ENCODE measurements around the gene UMPS.

DNA sequence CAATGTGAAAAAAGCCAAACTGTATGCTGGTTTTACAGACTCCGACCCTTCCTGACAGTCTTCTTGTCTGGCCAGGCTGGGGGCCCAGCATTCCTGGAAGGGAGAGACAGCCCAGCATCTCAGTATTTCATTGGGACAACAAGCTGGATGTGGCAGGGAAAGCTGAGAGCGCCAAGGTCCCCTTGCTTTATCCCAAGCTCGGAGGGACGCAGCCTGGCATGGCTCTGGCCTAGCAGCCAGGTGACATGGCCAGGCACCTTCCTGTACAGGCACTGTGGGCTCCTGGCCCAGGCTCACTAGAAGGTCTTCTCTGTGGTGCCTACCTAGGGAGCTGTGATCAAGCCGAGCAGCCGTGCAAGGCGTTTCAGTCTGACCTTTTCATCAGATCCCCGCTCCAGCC, 33.0 kb downstream of the UMPS start:
- TF ChIP-seq POLR2AphosphoS5 (IDR thresholded peaks at IDR 0.05; ENCODE audit: low read depth, low read length) (no peak), POLR2A (IDR thresholded peaks at IDR 0.05; ENCODE audit: low read depth, low read length) (no peak), TAF1 (IDR thresholded peaks at IDR 0.05; ENCODE audit: low read depth, low read length) (no peak), POU2F2 (IDR thresholded peaks at IDR 0.05; ENCODE audit: low read depth, low read length) (no peak), SPI1 (IDR thresholded peaks at IDR 0.05; ENCODE audit: low read depth, low read length) (no peak)

Data from GM12891 (cell line).